NB4 (cell line): ENCODE data around the gene ETV3L.

Experiments used
- POLR2A ChIP-seq: IDR thresholded peaks from 2 replicates; pipeline ENCODE4 v1.6.1; 2011; ENCODE audit warnings: mild to moderate bottlenecking; ENCODE audit not compliant: insufficient read length; ENCODE audit errors: extremely low read depth
- TF ChIP-seq, protein P1 (sequence below): IDR thresholded peaks from one replicate; pipeline ENCODE4 v1.5.1; 2012; ENCODE audit warnings: low read depth, low read length

DNA sequence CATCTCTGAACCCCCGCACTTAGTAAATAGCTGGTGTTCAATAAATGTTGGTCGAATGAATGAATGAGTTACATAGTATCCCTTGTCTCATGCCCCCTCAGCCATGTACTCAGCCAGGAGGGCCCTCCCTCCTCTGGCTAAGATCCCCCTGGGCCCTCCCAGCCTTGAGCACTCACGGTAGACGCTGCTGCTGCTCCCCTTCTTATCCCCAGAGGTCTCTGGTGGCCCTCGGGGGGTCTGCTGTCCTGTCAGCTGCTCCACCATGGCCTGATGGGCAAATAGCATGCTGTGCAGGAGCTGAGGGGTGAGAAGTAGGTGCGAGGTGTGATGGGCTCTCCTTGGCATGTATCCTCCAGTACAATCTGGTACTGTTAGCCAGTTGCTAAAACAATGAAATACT, 1.9 kb downstream of the ETV3L start:
- TF ChIP-seq, protein P1, sequence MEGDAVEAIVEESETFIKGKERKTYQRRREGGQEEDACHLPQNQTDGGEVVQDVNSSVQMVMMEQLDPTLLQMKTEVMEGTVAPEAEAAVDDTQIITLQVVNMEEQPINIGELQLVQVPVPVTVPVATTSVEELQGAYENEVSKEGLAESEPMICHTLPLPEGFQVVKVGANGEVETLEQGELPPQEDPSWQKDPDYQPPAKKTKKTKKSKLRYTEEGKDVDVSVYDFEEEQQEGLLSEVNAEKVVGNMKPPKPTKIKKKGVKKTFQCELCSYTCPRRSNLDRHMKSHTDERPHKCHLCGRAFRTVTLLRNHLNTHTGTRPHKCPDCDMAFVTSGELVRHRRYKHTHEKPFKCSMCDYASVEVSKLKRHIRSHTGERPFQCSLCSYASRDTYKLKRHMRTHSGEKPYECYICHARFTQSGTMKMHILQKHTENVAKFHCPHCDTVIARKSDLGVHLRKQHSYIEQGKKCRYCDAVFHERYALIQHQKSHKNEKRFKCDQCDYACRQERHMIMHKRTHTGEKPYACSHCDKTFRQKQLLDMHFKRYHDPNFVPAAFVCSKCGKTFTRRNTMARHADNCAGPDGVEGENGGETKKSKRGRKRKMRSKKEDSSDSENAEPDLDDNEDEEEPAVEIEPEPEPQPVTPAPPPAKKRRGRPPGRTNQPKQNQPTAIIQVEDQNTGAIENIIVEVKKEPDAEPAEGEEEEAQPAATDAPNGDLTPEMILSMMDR = no peak
- no peak for TF ChIP-seq POLR2A
